Activated T-helper 9 cell treated with anti-CD3 and anti-CD28 coated beads, Interleukin-2, amount 50 U/mL, for 16 hours (primary cell): Measurements from ENCODE around the gene SLC5A1.

Experiments
- DNase-seq: peaks from one replicate; pipeline ENCODE4 v3.0.0-alpha.2; 2020; ENCODE audit warnings: low read depth

SLC5A1 gene

DNA sequence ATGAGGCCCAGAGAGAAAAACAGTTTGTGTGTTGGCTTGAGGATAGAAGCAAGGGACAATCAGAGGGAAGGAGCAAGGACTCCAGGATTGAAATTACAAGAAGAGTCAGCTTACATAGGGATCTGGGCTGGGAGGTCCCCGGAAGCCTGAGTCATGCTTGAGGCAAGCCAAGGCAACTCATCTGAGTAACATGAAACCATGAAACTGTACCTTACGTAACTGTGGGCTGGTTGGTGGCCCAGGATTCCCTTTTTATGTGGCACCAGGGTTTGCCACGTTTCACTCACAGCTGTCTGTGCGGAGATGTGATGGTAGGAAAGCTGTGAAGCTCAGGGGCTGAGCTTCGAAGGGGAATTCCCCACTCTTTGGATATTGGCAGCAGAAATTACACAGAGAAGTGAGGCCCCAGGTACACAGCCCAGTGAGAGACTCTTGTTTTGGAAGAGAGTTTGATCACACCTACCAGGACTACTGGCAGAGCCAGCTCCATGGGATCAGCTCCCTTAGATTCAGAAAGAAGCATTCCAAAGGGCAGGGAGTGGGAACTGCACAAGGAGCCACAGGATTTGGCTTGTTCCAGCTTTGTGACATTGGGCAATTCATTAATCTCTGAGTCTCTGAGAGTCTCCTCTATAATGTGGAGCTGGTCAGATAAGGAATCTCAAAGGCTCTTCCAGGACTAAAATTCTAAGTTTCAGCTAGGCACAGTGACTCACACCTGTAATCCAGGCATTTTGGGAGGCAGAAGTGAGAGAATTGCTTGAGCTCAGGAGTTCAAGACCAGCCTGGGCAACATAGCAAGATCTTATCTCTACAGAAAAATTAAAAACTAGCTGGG, 7.8 kb downstream of the SLC5A1 start:
- peak; percentile 58 for DNase-seq

- DNase-seq: no peak
Observed at GRCh38 chr22:32052244-32052643, 9.2 kb downstream of the SLC5A1 start.

DNA sequence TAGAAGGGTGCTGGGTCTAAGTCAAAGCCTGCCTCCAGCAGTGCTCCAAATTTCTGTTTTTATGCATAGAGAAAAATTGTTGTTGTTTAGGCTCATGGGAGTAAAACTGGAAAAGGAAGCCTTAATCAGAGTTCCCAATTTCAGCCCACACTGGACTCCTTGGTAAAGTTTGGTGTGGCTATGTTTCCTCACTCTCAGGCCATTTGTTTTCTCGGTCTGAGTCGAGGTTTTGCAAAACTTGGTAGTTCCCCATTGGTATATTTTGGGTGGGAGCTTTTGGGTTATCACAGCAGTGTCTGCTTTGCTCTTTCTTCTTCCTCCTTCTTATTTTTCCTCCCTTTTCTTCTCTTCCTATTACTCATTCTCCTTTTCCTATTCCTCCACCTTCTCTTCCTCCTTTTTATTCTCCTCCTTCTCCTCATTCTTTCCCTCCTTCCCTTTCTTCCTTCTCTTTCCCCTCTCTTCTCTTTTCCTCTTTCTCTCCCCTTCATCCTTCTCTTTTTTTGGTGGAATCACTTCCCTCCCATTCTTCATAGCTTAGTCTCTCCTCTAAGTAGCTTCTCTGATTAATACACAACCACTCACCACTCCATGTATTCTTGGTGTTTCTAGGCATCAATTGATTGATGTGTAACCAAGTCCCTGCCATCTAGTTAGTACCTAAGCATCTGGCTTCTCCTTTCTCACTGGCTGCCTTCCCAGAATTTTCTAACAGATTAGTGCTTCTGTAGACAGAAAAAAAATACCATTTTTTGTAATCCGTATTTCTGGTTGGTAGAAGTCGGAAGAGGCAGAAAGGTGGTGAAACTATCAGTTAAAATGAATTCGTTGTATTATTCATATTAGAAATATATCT, 10.1 kb downstream of the SLC5A1 start:
- DNase-seq: no peak

DNA sequence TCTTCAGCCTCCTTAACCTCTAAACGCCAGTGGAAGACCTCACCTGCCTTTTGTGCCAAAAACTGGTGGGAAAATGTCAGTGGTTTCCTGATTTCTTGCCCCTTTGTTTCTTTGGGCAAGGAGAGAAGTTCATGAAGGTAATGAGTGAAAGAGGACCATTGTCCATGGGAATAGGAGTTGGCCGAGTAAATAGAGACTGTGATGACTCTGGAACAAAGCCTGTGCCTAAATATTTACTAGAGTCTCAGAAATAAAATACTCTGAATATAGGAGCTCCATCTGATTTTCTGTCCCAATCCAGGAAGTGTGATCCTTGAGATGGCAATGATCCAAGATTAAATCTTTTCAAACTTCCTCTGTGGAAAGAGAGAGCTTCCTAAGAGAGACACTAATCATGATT, 12.0 kb downstream of the SLC5A1 start:
- DNase-seq: no peak

- no peak for DNase-seq
Observed at GRCh38 chr22:32058656-32059260, 15.7 kb downstream of the SLC5A1 start.

DNA sequence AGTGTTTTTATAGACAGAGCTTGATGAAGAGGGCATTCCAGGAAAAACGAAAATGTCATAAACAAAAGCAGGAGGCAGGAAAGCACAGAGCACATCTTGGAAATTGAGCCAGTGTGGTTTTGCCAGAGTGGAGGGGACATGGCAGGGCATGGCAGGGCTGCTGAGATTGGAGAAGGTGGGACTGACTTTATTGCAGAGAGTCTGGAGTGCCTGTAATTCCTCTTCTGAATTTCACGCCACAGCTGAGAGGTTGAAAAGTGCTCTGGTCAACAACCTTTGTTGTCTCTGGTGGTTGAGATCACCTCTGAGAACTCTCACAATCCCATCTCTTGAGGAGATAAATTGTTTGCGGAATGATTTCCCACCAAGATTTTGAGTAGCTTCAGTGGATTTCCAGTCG, 16.4 kb downstream of the SLC5A1 start:
- DNase-seq: no peak

DNA sequence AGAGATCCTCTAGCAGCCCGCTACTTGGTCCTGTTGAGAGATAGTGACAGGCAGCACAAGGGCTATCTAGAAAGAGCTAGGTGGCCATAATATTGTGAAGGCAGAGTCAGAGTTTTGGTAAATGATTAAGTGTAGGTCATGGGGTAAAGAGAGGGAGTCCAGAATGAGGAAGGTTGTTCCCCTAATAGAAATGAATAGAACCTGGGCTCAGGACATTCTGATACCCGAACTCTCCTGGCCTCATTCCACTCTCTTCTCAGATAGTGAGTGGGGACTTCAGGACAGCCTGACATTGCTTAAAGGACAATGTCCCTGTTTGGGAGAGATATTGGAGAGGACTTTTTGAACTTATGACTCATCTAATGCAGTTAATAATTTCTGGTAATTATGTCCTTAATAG, 20.6 kb downstream of the SLC5A1 start:
- no peak for DNase-seq

GRCh38 chr22:32066820-32067219, 23.8 kb downstream of the SLC5A1 start:
- no peak for DNase-seq

DNA sequence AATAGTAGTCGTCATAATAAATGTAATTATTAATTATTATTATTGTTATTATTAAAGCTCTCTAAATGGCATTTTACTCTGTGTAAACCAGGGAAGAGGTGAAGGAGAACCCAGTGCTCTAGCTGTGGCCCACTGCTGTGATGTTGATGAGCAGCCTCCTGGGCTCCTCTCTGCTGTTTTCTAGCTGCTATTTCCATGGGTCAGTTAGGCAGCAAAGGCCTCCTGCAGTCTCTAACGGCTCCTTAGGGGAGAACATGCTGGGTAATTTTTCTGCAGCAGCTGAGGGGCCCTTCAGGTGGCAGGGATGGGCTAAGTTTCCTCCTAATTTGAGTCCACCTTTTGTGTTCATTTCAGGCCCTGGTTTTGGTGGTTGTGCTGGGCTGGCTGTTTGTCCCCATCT, 24.6 kb downstream of the SLC5A1 start:
- no peak for DNase-seq

DNA sequence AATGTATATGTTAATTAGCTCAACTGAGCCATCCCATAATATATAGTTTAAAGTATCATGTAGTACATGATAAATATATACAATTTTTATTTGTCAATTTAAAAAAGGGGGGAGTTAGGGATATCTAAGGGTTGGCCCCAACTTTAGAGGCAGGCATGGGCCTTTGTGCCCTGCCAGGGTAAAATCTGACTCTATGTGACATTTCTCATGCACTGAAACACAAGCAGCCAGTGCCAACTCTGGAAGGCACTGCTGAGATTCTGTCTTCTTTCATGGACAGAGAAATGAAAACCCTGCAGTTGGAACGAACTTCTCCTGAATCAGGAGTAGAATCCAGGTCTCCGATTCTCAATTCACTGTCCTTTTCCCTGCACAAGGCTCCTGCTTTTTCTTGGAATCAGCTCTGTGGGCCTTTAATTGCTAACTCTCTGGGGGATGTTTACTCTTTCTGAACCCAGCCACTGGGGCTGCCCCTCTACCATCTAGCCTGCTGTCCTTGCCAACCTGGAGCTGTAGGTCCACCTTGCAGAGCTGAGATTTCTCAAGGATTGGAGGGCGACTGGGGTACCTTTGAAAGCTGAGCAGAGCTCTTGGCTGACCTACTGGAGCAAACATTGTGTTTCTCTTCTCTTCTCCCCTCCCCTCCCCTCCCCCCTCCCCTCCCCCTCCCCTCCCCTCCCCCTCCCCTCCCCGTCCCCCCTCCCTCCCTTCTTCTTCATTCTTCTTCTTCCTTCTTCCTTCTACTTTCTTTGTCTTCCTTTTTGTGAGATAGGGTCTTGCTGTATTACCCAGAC, 26.7 kb downstream of the SLC5A1 start:
- no peak for DNase-seq

DNA sequence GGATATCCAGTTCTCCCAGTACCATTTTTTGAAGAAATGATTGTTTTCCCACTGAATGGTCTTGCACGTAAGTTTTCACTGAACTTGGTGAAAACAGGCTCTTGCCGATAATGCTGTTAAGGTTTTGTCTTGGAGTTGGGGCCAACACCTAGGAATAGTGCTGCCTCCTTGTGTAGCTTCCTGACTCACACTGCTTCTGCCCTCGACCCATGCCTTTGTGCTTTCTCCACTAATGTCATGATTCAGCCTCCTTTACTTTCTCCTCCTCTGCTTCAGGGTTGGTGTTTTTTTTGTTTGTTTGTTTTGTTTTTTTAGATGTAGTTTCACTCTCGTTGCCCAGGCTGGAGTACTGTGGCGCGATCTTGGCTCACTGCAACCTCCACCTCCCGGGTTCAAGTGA, 30.2 kb downstream of the SLC5A1 start:
- no peak for DNase-seq

DNA sequence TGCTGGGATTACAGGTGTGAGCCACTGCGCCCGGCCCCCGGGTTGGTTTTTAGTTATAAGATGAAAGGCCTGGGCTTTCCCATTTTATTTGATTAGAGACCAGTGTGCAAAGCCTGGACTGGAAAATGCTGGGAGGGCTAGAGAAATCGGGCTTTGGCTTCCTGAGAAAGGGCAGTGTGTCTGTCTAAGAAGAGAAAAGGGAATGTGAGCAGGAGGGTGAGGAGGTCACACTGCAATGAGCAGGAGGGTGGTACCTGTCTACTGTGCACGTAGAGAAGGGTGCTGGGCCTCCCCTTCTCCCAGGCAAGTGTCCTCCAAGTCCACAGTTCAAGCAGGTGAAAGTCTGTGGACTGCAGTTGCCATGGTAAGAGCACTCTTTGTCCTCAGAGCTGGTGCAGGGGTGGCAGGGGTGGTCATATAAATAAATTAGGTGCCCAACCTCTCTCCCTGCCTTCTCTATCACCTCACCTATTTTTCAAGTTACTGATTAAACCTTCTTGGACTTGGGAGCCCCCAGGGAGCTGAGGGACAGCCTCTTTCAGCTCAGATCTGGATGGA, 30.8 kb downstream of the SLC5A1 start:
- no peak for DNase-seq

DNA sequence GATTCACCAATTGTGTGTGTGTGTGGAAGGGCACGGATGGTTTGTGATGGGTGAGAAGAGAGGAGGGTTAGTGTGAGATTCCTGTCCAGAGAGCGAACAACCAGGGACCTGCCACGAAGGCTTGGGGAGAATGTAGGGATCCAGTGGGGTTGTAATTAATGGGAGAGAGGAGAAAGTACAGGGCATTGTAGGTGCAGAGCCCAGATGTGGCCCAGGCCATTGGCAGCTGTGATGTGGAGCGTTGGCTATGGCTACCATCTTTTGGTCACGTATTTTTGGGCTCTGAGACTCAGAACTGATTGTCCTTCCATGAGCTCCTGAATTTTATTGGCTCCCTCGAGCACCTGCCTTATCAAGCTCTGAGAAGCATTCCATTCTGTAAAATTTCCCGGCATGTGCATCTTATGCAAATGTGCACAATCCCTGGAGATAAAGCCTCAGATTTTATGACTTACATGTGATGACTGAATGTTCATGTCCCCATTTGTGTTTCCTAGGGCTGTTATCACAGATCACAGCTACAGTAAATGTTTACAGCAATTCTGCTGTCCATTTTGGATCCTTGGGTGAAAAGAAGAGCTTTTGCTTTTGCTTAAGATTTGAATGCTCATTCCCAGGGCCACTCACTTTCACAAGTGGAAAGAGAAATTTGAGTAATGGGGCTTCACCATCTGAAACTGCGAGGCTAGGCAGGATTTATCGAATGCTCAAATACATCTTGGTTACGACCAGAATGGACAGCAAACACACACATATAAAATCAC, 33.1 kb downstream of the SLC5A1 start:
- DNase-seq: no peak

- DNase-seq: no peak
Observed at GRCh38 chr22:32076761-32077084, 33.7 kb downstream of the SLC5A1 start.

DNA sequence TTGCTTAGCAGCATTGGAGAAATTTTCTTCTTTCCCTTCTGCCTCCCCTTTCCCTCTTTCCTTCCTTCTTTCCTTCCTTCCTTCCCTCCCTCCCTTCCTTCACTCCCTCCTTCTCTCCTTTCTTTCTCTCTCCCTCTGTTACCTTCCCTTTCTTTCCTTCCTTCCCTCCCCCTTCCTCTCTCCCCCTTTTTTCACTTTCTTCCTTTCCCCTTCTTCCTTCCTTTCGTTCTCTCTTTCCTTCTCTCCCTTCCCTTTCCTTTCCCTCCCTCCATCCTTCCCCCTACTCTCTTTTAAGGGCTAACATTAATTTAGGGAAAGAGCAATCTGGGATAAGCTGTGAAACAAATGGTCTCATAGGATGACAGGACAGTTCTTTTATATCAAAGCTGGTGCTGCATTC, 34.1 kb downstream of the SLC5A1 start:
- DNase-seq: no peak

- no peak for DNase-seq
Observed at GRCh38 chr22:32079130-32080089, 36.3 kb downstream of the SLC5A1 start.

DNA sequence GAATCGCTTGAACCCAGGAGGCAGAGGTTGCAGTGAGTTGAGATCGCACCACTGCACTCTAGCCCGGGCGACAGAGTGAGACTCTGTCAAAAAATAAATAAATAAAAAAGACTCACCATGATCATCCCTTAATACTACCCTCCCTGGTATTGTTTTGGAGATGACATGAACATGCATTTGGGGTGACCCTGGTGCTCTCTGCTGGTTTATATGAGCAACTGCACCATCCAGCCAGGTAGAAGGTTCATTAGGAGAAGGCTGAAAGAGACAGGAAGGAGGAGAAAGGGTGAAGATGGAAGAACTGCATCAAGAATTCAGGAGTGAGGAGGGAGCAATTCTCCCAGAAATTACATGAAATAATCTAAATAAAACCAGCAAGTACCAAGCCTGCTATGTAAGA, 37.8 kb downstream of the SLC5A1 start:
- no peak for DNase-seq

GRCh38 chr22:32082331-32082730, 39.3 kb downstream of the SLC5A1 start:
- no peak for DNase-seq

- no peak for DNase-seq
Observed at GRCh38 chr22:32083000-32083399, 39.9 kb downstream of the SLC5A1 start.

GRCh38 chr22:32083814-32084213, 40.8 kb downstream of the SLC5A1 start:
- no peak for DNase-seq
